CD4-positive, alpha-beta T cell treated with Interleukin-17A for 1 hour (primary cell): Measurements from ENCODE around the gene RFX2.
"Not testable (repeated sequence)": the region's sequence is repeated elsewhere in the genome, so short reads cannot be mapped to it uniquely, and the experiment has no call there.

Source experiments
- DNase-seq: peaks from one replicate; pipeline ENCODE4 v3.0.0-alpha.2; 2020

RFX2 gene

DNA sequence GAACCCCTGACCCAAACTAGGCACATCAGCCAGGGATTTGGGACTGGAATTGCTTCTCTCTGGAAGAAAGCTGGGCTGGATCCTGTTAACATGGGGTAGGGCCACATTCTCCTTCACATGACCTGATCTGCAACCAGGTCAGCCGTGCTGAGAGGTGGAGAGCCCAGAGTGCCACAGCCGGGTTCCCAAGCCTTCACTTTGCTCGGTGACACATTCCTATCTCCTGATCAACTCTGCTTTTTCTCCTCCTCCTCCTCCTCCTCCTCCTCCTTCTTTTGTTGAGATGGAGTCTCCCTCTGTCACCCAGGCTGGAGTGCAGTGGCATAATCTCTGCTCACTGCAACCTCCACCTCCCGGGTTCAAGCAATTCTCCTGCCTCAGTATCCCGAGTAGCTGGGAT, 124.5 kb downstream of the RFX2 start:
- not testable (repeated sequence) for DNase-seq

DNA sequence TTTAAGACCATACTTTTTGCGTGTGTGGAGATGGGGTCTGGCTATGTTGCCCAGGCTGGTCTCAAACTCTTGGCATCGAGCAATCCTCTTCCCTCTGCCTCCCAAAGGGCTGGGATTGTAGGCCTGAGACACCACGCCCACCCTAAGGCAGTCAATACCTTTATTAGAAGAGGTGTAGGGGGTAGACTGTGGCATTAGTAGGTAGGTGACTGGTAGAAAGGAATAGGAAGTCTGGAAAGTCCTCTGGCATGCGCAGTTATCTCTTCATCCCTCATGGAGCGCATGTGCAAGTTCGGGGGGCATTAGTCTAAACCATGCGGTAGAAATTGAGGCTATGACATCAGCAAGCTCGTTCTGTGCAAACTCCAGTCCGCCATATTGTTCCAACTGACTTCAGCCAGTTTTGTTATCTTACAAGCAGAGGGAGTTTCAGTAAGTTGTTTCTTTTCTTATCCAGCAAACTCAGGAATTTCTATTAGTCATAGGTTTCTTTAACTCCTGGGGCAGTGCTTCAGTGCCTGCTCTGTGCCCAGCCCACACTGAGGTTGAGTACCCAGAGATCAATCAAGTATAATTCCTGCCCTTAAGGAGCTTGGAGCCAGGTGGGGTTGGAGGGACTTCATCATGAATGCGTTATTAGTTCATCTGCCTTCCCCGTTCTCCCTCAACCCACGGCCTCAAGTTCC, 125.1 kb downstream of the RFX2 start:
- no peak for DNase-seq

GRCh38 chr19:5984600-5984999, 125.7 kb downstream of the RFX2 start:
- DNase-seq: no peak

- no peak for DNase-seq
Measured at GRCh38 chr19:5983367-5983955, 126.8 kb downstream of the RFX2 start.

DNA sequence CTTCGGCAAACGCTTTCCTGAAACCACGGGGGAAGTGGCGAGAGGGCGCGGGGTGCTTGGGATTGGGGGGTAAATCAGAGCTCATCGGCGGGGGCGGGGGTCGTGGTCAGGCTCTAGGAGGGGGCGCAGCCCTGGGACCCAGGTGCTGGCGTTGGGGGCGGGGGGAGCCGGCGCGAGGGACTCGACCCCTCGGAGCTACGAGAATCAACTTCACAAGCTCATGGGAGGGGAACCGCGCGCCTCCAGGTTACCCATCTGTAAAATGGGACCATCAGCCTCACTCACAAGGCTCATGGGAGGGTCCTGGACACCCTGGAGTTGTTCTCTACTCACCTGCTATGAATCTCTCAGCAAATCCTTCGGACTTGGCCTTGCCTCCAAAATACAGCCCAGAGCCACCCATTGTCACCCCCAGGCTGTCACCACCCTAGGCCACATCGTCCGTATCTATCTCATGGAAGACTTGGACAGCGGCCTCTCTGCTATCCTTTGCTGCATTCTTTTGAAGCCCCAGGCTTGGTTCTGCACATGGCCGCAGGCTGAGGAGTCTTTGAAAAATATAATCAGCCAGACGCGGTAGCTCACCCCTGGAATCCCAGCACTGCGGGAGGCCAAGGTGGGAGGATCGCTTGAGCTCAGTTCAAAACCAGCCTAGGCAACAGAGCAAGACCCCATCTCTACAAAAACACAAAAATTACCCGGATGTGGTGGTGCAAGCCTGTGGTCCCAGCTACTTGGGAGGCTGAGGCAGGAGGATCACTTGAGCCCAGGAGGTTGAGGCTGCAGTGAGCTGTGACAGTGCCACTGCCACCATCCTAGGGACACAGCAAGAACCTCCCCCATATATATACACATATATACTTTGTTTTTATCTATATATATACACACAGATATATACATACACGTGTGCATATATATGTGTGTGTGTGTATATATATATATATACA, 131.4 kb downstream of the RFX2 start:
- DNase-seq: no peak

GRCh38 chr19:5977785-5978605, 132.3 kb downstream of the RFX2 start, which contains the start of gene RANBP3:
Gene RANBP3, minus strand, starts transcription at chr19:5978140. Its CDS starts 58 bp downstream, at chr19:5978082.
- peak; percentile 99 for DNase-seq

GRCh38 chr19:5977222-5977784, 133.0 kb downstream of the RFX2 start:
- DNase-seq: no peak

- DNase-seq: no peak
Measured at GRCh38 chr19:5976768-5977167, 133.5 kb downstream of the RFX2 start.

GRCh38 chr19:5975388-5975728, 134.9 kb downstream of the RFX2 start:
- DNase-seq: no peak

- DNase-seq: peak; percentile 54
Measured at GRCh38 chr19:5974721-5975387, 135.4 kb downstream of the RFX2 start.

DNA sequence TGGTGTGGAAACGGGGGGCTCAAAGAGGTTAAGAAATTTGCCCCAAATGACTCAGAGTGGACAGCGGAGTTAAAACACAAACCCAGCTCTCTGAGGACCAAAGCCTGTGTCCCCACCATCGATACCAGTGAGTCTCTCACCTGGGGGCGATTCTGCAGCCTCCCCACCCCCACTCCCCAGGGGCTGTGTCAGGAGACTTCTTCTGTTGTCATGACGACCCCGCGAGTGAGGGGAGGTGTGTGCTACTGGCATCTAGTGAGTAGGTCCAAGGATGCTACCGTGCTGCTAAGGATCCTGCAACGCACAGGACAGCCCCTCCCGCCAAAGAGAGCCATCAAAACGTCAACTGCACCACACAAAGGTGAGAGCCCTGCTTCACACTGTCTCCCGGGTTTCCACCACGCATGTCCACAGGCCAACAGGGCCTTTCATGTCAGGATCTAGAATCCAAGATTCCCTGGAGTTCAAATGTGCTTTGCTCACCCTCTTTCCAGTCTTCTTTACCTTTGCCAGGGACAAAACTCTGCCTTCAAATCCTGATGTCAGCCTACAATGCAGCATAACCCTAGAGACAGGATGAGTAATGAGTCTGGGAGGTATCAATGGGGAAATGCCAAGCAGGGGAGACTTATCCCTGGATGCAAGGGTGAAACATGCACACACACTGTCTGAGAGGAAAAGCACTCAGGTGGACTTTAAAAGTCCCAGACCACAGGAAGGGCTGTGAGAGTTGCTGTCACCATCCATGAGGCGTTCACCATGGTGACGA, 136.2 kb downstream of the RFX2 start:
- DNase-seq: no peak

DNA sequence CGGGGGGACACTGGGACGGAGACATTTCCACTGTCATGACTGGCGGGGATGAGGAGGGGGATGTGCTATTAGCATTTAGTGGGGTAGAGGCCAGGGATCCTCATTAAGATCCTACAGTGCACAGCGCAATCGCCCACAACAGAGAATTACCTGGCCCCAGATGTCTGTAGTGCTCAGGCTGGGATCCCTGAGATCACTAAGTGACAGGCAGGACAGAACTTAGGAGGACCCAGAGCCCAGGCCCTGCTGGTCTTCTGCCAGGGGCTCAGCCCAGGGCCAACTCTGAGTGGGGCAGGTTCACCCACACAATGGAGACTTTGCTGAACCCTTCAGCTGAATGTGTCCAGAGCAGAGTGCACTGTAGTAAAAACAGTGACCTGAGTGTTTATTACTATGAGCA, 136.9 kb downstream of the RFX2 start:
- DNase-seq: no peak

DNA sequence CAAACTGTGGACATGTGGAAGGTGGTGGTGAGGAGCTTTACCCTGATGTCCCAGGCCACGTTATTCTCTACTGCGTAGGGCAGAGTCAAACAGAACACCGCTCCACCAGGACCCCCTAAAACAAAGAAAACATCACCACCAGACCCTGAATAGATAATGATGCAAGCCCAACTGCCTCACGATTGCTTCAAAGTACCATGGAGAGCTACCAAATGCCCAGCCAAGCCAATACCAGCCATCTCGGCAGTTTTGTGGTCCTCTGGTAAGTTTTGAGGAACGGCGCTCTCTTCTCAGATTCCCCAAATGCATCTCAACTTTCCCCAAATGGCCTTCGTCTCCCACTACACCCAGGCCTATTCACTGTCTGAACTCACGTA, 138.0 kb downstream of the RFX2 start:
- DNase-seq: no peak

DNA sequence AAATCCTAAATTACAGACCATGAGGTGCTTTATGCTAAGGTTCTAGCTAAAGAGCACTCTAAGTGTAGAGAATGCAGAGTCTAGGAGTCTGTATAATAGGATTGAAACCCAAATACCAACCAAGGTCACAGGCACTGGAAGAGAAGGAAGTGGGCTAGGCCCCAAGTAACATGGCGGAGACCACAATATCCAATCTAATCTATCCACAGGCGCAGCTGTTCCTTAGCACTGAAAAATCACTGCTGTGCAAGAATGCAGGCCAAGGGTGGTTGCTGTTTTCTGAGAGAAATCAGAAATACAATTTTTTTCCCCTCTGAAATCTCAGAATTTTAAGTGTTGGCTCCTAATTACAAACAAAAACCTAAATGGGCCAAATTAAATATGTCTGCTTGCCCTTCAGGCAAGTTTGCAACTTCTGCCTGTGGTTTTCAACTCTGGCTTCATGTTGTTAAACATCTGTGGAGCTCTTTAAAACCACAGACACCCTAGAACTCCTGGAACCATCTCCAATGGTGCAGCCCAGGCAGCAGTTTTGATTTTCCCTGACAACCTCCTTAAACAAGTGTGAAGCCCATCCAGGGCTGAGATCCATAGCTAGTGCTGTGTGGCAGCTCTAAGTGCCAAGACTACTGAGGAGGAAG, 138.5 kb downstream of the RFX2 start:
- DNase-seq: no peak

DNA sequence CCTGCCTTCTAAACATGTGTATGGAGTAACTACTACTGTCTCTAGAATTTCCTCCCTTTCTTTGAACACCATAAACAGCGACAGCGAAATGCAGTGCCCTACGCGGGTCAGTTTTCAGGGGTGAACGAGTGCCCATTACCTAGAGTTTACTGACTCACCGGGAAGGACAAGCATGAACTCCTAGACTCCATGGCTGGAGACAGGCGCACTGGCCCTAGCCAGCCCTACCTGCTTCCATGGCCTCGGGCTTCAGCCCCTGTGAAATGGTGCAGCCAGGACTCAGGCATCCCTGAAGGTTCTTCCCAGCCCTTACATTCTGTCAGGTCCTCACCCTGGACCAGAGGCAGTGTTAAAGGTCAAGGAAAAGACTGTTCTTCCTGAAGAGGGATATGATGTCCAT, 140.8 kb downstream of the RFX2 start:
- DNase-seq: no peak

DNA sequence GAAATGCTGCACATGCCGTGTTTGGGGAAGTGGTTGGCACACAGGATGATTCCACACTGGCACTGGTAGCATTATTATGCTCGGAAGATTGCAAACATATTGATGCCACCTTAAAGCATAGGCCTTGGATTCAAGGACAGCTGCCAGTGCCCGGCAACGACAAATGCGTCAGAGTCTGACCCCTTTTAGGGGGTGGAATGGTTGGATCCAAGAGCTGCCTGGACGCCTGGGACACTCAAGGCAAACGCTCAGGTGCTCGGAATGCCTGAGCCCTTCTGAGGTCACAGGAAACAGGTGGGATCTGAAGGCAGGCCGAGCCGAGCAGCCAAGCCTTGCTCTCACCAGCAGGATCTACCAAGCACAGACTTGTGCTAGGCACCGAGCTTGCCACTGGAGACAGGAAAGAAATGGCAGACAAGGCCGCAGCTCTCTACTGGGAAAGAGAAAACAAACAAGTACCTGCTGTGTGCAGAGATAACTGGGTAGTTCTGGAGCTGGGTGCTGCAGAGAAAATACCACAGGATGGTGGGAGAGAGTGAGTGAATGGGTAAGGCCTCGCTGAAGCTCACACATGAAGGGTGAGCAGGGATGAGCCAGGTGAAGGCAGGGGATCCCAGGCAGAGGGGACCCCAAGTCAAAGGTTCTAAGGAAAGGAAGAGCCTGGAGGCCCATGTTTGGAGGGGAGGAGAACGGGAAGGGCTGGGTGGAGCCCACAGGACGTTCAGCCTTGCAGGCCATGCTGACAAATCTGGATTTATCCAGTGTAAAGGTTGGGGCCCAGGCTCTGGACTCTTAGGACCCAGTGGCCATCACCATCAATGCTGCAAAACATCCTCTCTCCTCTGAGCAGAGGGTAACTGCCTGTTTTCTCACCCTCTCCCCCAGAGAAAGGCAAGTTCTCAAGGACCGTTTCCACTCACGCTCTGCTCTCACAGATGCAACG, 141.6 kb downstream of the RFX2 start:
- DNase-seq: no peak

GRCh38 chr19:5967994-5968430, 142.3 kb downstream of the RFX2 start:
- DNase-seq: peak; percentile 73

DNA sequence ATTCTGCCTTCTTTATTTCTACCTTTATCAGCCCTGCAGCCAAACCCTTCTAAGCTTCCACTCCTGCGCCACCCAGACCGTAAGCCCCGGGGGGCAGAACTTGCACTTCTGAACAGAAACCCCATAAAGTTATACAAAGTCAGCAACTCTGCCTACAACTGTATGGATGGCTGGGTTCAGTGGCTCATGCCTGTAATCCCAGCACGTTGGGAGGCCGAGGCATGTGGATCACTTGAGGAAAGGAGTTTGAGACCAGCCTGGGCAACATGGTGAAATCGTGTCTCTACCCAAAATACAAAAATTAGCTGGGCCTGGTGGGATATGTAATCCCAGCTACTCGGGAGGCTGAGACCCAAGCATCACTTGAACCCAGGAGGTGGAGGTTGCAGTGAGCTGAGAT, 142.7 kb downstream of the RFX2 start:
- DNase-seq: no peak

GRCh38 chr19:5966941-5967340, 143.4 kb downstream of the RFX2 start:
- DNase-seq: no peak
